Measurements from ENCODE around the gene MYBL2.
"Not testable (repeated sequence)": the region's sequence is repeated elsewhere in the genome, so short reads cannot be mapped to it uniquely, and the experiment has no call there.

MYBL2 gene

GRCh38 chr20:43755851-43756250, 88.9 kb downstream of the MYBL2 start:
- Histone ChIP-seq H2AK5ac (ENCODE audit: low read length) (no peak overlapping the region), H4K5ac (ENCODE audit: low read length) (no peak overlapping the region), H3K18ac (ENCODE audit: low read length) (no peak overlapping the region), H3K4me1 (ENCODE audit: control insufficient read depth, low read depth, low read length) (no peaks in the 10 kb centered on the region), H2BK15ac (replicated peaks; ENCODE audit: low read depth) (no peak overlapping the region), H3K27me3 (ENCODE audit: insufficient read depth, low read length, poor library complexity) (no peaks in the 10 kb centered on the region), H4K8ac (ENCODE audit: low read depth, low read length) (no peak overlapping the region), H3K36me3 (ENCODE audit: control insufficient read depth, insufficient read depth, low read length) (no peaks in the 10 kb centered on the region), H3K4me3 (ENCODE audit: low read length) (no peak overlapping the region), H2BK120ac (ENCODE audit: low read depth, low read length) (no peak overlapping the region), H3K23ac (ENCODE audit: low read length) (no peak overlapping the region), H2BK5ac (ENCODE audit: low read length) (no peak overlapping the region), H3K4ac (ENCODE audit: low read depth, low read length) (no peak overlapping the region), H3K56ac (ENCODE audit: low read length) (no peak overlapping the region), H3K27ac (ENCODE audit: low read depth, low read length) (no peak overlapping the region), H3K79me2 (ENCODE audit: control insufficient read depth, insufficient read depth, low read length) (no peaks in the 10 kb centered on the region), H3K4me2 (ENCODE audit: low read length) (no peak overlapping the region), H3K79me1 (ENCODE audit: low read length) (no peaks in the 10 kb centered on the region), H3K9ac (ENCODE audit: low read length) (no peak overlapping the region)
- no CpG with 5 or more reads among the region's 8 CpGs for WGBS (ENCODE audit: extremely low coverage, insufficient coverage, low lambda C conversion rate)
- DNase-seq, result no peak

GRCh38 chr20:43757888-43758287, 91.0 kb downstream of the MYBL2 start:
- H3K36me3 ChIP-seq (ENCODE audit: control insufficient read depth, insufficient read depth, low read length); H3K18ac ChIP-seq (ENCODE audit: low read length); H3K23ac ChIP-seq (ENCODE audit: low read length); H3K27me3 ChIP-seq (ENCODE audit: insufficient read depth, low read length, poor library complexity); H4K8ac ChIP-seq (ENCODE audit: low read depth, low read length); H2BK15ac ChIP-seq (replicated peaks; ENCODE audit: low read depth); H2BK5ac ChIP-seq (ENCODE audit: low read length); H2BK120ac ChIP-seq (ENCODE audit: low read depth, low read length); H3K27ac ChIP-seq (ENCODE audit: low read depth, low read length); H4K5ac ChIP-seq (ENCODE audit: low read length); H3K4me3 ChIP-seq (ENCODE audit: low read length); H3K9ac ChIP-seq (ENCODE audit: low read length); H3K56ac ChIP-seq (ENCODE audit: low read length); H3K4me1 ChIP-seq (ENCODE audit: control insufficient read depth, low read depth, low read length); H2AK5ac ChIP-seq (ENCODE audit: low read length); H3K4ac ChIP-seq (ENCODE audit: low read depth, low read length); DNase-seq; H3K79me2 ChIP-seq (ENCODE audit: control insufficient read depth, insufficient read depth, low read length); H3K79me1 ChIP-seq (ENCODE audit: low read length); H3K4me2 ChIP-seq (ENCODE audit: low read length): not testable (repeated sequence)
- no CpG with 5 or more reads among the region's 6 CpGs for WGBS (ENCODE audit: extremely low coverage, insufficient coverage, low lambda C conversion rate)

GRCh38 chr20:43761386-43762340, 94.7 kb downstream of the MYBL2 start:
- no peak overlapping the region for H2BK15ac ChIP-seq (replicated peaks; ENCODE audit: low read depth)
- no CpG with 5 or more reads among the region's 15 CpGs for WGBS (ENCODE audit: extremely low coverage, insufficient coverage, low lambda C conversion rate)
- H3K27ac ChIP-seq (ENCODE audit: low read depth, low read length), result no peak overlapping the region
- no peak overlapping the region for H2AK5ac ChIP-seq (ENCODE audit: low read length)
- no peak overlapping the region for H4K5ac ChIP-seq (ENCODE audit: low read length)
- H3K36me3 ChIP-seq (ENCODE audit: control insufficient read depth, insufficient read depth, low read length), result no peaks in the 10 kb centered on the region
- H3K4me2 ChIP-seq (ENCODE audit: low read length), result no peak overlapping the region
- no peak overlapping the region for H3K56ac ChIP-seq (ENCODE audit: low read length)
- H3K4me3 ChIP-seq (ENCODE audit: low read length), result no peak overlapping the region
- H3K9ac ChIP-seq (ENCODE audit: low read length), result no peak overlapping the region
- no peaks in the 10 kb centered on the region for H3K27me3 ChIP-seq (ENCODE audit: insufficient read depth, low read length, poor library complexity)
- H2BK120ac ChIP-seq (ENCODE audit: low read depth, low read length), result no peak overlapping the region
- no peak overlapping the region for H3K18ac ChIP-seq (ENCODE audit: low read length)
- no peak for DNase-seq
- H4K8ac ChIP-seq (ENCODE audit: low read depth, low read length), result no peak overlapping the region
- H3K4ac ChIP-seq (ENCODE audit: low read depth, low read length), result no peak overlapping the region
- no peaks in the 10 kb centered on the region for H3K79me1 ChIP-seq (ENCODE audit: low read length)
- H2BK5ac ChIP-seq (ENCODE audit: low read length), result no peak overlapping the region
- H3K79me2 ChIP-seq (ENCODE audit: control insufficient read depth, insufficient read depth, low read length), result no peaks in the 10 kb centered on the region
- H3K23ac ChIP-seq (ENCODE audit: low read length), result no peak overlapping the region
- no peaks in the 10 kb centered on the region for H3K4me1 ChIP-seq (ENCODE audit: control insufficient read depth, low read depth, low read length)

- Histone ChIP-seq H2BK15ac (replicated peaks; ENCODE audit: low read depth) (no peak overlapping the region), H3K56ac (ENCODE audit: low read length) (no peak overlapping the region), H3K79me1 (ENCODE audit: low read length) (no peaks in the 10 kb centered on the region), H4K8ac (ENCODE audit: low read depth, low read length) (no peak overlapping the region), H4K5ac (ENCODE audit: low read length) (no peak overlapping the region), H3K23ac (ENCODE audit: low read length) (no peak overlapping the region), H3K4me1 (ENCODE audit: control insufficient read depth, low read depth, low read length) (no peaks in the 10 kb centered on the region), H2BK120ac (ENCODE audit: low read depth, low read length) (no peak overlapping the region), H3K27me3 (ENCODE audit: insufficient read depth, low read length, poor library complexity) (no peaks in the 10 kb centered on the region), H3K79me2 (ENCODE audit: control insufficient read depth, insufficient read depth, low read length) (no peaks in the 10 kb centered on the region), H3K36me3 (ENCODE audit: control insufficient read depth, insufficient read depth, low read length) (no peaks in the 10 kb centered on the region), H3K4me2 (ENCODE audit: low read length) (no peak overlapping the region), H3K18ac (ENCODE audit: low read length) (no peak overlapping the region), H2BK5ac (ENCODE audit: low read length) (no peak overlapping the region), H3K9ac (ENCODE audit: low read length) (no peak overlapping the region), H3K27ac (ENCODE audit: low read depth, low read length) (no peak overlapping the region), H2AK5ac (ENCODE audit: low read length) (no peak overlapping the region), H3K4me3 (ENCODE audit: low read length) (no peak overlapping the region), H3K4ac (ENCODE audit: low read depth, low read length) (no peak overlapping the region)
- no peak for DNase-seq
- WGBS (ENCODE audit: extremely low coverage, insufficient coverage, low lambda C conversion rate), result no CpG with 5 or more reads among the region's 7 CpGs
These were observed 96.0 kb downstream of the MYBL2 start for GRCh38 chr20:43762911-43763310.

- WGBS (ENCODE audit: extremely low coverage, insufficient coverage, low lambda C conversion rate), result no CpG with 5 or more reads among the region's 7 CpGs
- Histone ChIP-seq H3K4me3 (ENCODE audit: low read length) (no peak overlapping the region), H2BK5ac (ENCODE audit: low read length) (no peak overlapping the region), H2BK120ac (ENCODE audit: low read depth, low read length) (no peak overlapping the region), H3K4me1 (ENCODE audit: control insufficient read depth, low read depth, low read length) (no peaks in the 10 kb centered on the region), H3K18ac (ENCODE audit: low read length) (no peak overlapping the region), H3K27me3 (ENCODE audit: insufficient read depth, low read length, poor library complexity) (no peaks in the 10 kb centered on the region), H3K9ac (ENCODE audit: low read length) (no peak overlapping the region), H3K4ac (ENCODE audit: low read depth, low read length) (no peak overlapping the region), H3K23ac (ENCODE audit: low read length) (no peak overlapping the region), H3K4me2 (ENCODE audit: low read length) (no peak overlapping the region), H4K8ac (ENCODE audit: low read depth, low read length) (no peak overlapping the region), H3K79me2 (ENCODE audit: control insufficient read depth, insufficient read depth, low read length) (no peaks in the 10 kb centered on the region), H2BK15ac (replicated peaks; ENCODE audit: low read depth) (no peak overlapping the region), H2AK5ac (ENCODE audit: low read length) (no peak overlapping the region), H3K27ac (ENCODE audit: low read depth, low read length) (no peak overlapping the region), H3K79me1 (ENCODE audit: low read length) (no peaks in the 10 kb centered on the region), H4K5ac (ENCODE audit: low read length) (no peak overlapping the region), H3K56ac (ENCODE audit: low read length) (no peak overlapping the region), H3K36me3 (ENCODE audit: control insufficient read depth, insufficient read depth, low read length) (no peaks in the 10 kb centered on the region)
- no peak for DNase-seq
These were observed 99.0 kb downstream of the MYBL2 start for GRCh38 chr20:43765916-43766315.
